Uterine smooth muscle cell (primary cell): Measurements from ENCODE around the gene SMIM1. TPM values are rescaled to one million over a fixed set of nuclear protein-coding genes. Genes with fewer than 3 reads are reported as not detected.

Source experiments
- total RNA-seq: library from RNA; depleted of rRNA; stranded (reverse); fragments of >200 nt; gene quantifications from 2 replicates; pipeline ENCODE4 v1.2.3, GENCODE V29; 2014

SMIM1 gene
- total RNA-seq: 0.55 and 2.5 TPM in 2 replicates

GRCh38 chr1:3772715-3773571, at the start of gene SMIM1:
TSS of gene SMIM1 (plus strand) at chr1:3772749. CDS start at chr1:3775374, 2,625 bp downstream.

GRCh38 chr1:3752400-3752945, 20.1 kb upstream of the SMIM1 start, which contains the start of gene CCDC27:
TSS of gene CCDC27 (plus strand) at chr1:3752450. CDS start at chr1:3752482, 32 bp downstream.

GRCh38 chr1:3796215-3797061, 23.9 kb downstream of the SMIM1 start, which contains the start of gene LRRC47:
TSS of gene LRRC47 (minus strand) at chr1:3796498. CDS start at chr1:3796476, 22 bp downstream.

Other genes starting within 250 kb of the SMIM1 start
- gene MEGF6, start 161.2 kb upstream of the SMIM1 start, total RNA-seq: 0.77 and 2.5 TPM in 2 replicates
- 23.8 and 24.7 TPM in 2 replicates for gene TPRG1L, start 147.7 kb upstream of the SMIM1 start, total RNA-seq
- gene WRAP73, start 122.6 kb upstream of the SMIM1 start, total RNA-seq: 19.9 and 20.1 TPM in 2 replicates
- gene TP73, start 120.2 kb upstream of the SMIM1 start, total RNA-seq: under 0.01 and 0.12 TPM in 2 replicates
- gene CCDC27, start 20.3 kb upstream of the SMIM1 start, total RNA-seq: not detected in 2 replicates
- 36.9 and 39.9 TPM in 2 replicates for gene LRRC47, start 23.7 kb downstream of the SMIM1 start, total RNA-seq
- gene CEP104, start 84.5 kb downstream of the SMIM1 start, total RNA-seq: 21.2 and 29.6 TPM in 2 replicates
- gene DFFB, start 84.7 kb downstream of the SMIM1 start, total RNA-seq: 10.5 and 14.1 TPM in 2 replicates
- 35.0 and 46.6 TPM in 2 replicates for gene C1orf174, start 127.5 kb downstream of the SMIM1 start, total RNA-seq